GM08714 (cell line): ENCODE measurements around the gene OR1L8.
"Not testable (repeated sequence)": the region's sequence is repeated elsewhere in the genome, so short reads cannot be mapped to it uniquely, and the experiment has no call there.

Experiments used
- H3K4me3 ChIP-seq: fragments of 200-500 bp; sonication (Bioruptor generic); 2 replicates; pipeline ENCODE4 v1.5.1; 2014; ENCODE audit warnings: mild to moderate bottlenecking, low read length, inconsistent platforms
- ZNF274 ChIP-seq: IDR thresholded peaks from 2 replicates; pipeline ENCODE4 v1.6.1; 2012; ENCODE audit warnings: mild to moderate bottlenecking, low read depth, low read length

Gene OR1L8

DNA sequence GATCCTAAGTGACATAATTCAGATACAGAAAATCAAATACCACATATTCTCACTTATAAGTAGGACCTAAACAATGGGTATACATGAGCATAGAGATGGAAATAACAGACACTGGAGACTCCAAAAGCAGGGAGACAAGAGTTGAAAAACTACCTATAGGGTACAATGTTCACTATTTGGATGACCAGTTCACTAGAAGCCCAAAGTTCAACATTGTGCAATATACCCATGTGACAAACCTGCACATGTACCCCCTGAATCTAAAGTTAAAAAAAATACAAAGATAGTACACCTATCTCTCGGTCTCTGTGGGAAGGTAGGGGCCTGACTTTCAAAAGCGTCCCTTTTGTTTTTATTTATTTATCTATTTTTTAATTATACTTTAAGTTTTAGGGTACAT lies 44.4 kb downstream of the OR1L8 start:
- TF ChIP-seq ZNF274 = no peak
- no peak overlapping the region for H3K4me3 ChIP-seq

DNA sequence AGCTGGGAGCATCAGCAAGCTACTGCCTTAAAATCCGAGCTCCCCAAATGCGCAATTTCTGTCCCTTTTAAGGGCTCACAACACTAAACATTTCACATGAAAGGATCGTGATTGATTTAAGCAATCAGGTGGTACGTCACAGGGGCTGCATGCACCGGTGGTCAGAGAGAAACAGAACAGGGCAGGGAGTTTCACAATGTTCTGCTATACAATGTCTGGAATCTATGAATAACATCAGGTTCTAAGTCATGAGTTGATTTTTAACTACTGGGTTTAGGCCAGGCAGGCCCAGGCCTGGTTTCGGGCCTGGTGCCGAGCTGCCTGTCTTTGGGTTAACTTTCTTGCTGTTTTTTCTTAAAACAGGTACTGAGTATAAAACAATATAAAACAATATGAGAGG lies 46.1 kb downstream of the OR1L8 start:
- H3K4me3 ChIP-seq = not testable (repeated sequence)

DNA sequence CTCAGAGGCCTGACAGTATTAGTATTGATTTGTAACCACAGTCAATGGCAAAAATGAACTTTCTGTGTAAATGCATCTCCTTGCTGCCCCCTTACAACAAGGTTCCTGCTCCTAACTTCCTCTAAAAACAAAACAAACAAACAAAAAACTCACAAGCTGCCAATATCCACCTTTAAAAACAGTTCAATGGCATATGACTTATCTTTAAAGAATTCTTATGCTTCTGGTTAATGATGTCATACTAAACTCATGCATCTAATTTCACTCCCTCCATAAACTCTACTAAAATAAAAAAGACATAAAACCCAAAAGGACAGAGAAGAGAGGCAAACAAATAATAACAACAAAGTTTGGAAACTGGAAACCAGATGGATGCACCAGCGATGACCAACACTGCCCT lies 47.0 kb downstream of the OR1L8 start:
- H3K4me3 ChIP-seq = no peak overlapping the region
- no peak for TF ChIP-seq ZNF274

DNA sequence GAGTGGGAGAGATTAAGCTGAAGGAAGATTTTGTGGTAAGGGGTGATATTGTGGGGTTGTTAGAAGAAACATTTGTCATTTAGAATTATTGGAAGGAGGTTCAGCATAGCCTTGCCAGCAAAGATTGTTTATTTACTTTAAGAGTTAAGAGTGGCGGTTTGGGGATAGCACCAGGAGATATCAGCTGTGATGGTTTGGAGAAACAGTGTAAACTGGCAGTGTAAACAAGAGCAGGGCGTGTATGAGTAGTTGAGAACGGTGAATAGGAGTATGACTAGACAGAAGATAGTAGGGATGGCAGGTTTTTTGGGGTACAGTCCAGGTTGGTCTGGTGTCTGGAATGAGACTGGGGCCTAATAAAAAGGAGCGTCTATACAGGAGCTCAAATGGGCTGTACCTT lies 52.0 kb downstream of the OR1L8 start:
- H3K4me3 ChIP-seq = not testable (repeated sequence)

DNA sequence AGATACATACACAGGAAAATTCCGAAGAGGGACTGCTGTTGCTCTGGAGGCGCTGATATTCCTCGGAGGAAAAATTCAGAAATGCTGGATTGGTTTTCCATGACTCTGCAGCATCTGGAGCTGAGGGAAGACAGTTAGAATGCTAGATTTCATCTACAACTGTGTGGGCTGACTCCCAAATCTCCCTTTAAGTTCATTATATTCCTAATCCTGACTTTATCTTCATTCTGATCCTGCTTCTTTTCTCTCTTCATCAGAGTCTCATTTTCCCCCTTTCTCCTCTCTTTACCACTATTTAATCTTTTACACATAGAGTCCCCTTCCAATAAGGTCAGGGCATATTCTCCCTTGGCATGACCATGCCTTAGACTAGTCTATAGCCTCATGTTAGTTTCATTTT lies 56.0 kb downstream of the OR1L8 start, which contains the start of gene OR1N1:
OR1N1 (minus strand) TSS at position 101 of the 400 bp plus-strand sequence; CDS start at position 101, 0 bp downstream.
- no peak within 1 kb of the TSS for H3K4me3 ChIP-seq
- no peak for TF ChIP-seq ZNF274

DNA sequence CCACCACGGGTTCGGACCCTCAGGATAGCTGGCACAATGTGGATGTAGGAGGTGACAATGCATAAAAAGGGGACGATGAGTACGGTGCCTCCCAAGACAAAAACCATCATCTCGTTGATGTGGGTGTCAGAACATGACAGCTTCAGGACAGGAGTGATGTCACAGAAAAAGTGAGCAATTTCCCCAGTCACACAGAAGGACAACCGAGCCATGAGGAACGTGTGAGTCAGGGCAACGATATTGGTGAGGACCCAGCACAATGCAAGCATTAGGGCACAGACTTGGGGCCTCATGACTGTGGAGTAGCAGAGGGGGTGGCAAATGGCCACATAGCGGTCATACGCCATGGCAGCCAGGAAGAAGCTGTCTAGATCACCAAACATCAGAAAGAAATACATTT lies 56.6 kb downstream of the OR1L8 start:
- TF ChIP-seq ZNF274 = no peak
- H3K4me3 ChIP-seq = no peak overlapping the region

DNA sequence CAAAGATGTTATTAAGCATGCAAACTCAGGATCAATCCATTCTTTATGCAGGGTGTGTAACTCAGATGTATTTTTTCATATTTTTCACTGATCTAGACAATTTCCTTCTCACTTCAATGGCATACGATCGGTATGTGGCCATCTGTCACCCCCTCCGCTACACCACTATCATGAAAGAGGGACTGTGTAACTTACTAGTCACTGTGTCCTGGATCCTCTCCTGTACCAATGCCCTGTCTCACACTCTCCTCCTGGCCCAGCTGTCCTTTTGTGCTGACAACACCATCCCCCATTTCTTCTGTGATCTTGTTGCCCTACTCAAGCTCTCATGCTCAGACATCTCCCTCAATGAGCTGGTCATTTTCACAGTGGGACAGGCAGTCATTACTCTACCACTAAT lies 63.8 kb downstream of the OR1L8 start:
- no peak overlapping the region for H3K4me3 ChIP-seq
- no peak for TF ChIP-seq ZNF274

DNA sequence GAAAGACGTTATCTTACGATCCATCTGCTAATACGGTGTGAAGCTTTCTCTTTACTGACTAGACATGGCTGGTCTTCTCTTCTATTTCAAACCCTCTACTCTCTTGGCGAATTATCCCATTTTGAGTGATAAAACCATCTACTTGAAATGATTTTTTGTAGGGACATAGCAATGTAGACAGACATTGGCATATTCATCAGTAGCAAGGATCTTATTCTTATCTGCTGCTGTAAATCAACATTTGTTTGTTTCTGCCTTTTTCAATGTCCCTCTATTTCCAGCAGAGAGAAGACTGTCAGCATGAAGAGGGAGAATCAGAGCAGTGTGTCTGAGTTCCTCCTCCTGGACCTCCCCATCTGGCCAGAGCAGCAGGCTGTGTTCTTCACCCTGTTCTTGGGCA lies 64.3 kb downstream of the OR1L8 start, which contains the start of gene OR1J4:
OR1J4 (plus strand) TSS at position 301 of the 400 bp plus-strand sequence; CDS start at position 301, 0 bp downstream.
- no peak for TF ChIP-seq ZNF274
- no peak within 1 kb of the TSS for H3K4me3 ChIP-seq

DNA sequence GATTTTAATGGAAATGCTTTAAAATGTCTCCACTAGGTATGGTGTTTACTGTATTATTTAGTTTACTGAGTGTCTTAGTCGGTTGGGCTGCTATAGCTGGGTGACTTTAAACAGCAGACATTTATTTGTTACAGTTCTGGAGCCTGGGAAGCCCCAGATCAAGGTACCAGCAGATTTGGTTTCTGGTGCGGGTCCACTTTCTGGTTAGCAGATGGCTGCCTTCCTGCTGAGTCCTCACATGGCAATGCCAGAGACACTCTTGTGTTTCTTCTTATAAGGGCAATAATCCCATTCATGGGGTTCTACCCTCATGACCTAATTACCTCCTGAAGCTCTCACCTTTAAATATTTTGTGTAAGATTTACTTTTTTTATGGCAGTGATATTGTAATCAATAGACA lies 65.0 kb downstream of the OR1L8 start:
- H3K4me3 ChIP-seq = no peak overlapping the region
- no peak for TF ChIP-seq ZNF274
